GM23338 (cell line): ENCODE data around the gene GLS. TPM values are rescaled to one million over a fixed set of nuclear protein-coding genes. Genes with fewer than 3 reads are reported as not detected.

Experiments used
- ATAC-seq: fragments of 200-7000 bp; cut with Tn5 transposase; 3 replicates; pipeline ENCODE4 v1.9.1; 2020
- DNase-seq: peaks from one replicate; pipeline ENCODE4 v3.0.0-alpha.2; 2015; ENCODE audit warnings: low spot score
- H2AFZ ChIP-seq: fragments of 200-600 bp; sonication (generic); 2 replicates; pipeline ENCODE4 v1.8.0; 2016; ENCODE audit warnings: antibody characterized with exemption, mild to moderate bottlenecking, moderate library complexity
- H3F3A ChIP-seq: fragments of 200-600 bp; sonication (generic); replicated peaks from 2 replicates; pipeline ENCODE4 v1.8.0; 2017; ENCODE audit warnings: antibody characterized with exemption, mixed run types, low read depth
- H3K27ac ChIP-seq: fragments of 200-600 bp; sonication (generic); 2 replicates; pipeline ENCODE4 v1.6.1; 2016; ENCODE audit warnings: low read depth
- H3K27me3 ChIP-seq: fragments of 200-600 bp; sonication (generic); 2 replicates; pipeline ENCODE4 v1.8.0; 2016; ENCODE audit warnings: mild to moderate bottlenecking, mixed run types, moderate library complexity; ENCODE audit not compliant: insufficient read depth
- H3K36me3 ChIP-seq: fragments of 200-600 bp; sonication (generic); 2 replicates; pipeline ENCODE4 v1.8.0; 2016; ENCODE audit warnings: mild to moderate bottlenecking; ENCODE audit not compliant: insufficient read depth
- H3K4me1 ChIP-seq: fragments of 200-600 bp; sonication (generic); 2 replicates; pipeline ENCODE4 v1.8.0; 2016; ENCODE audit warnings: mild to moderate bottlenecking, moderate library complexity; ENCODE audit not compliant: insufficient read depth
- H3K4me2 ChIP-seq: fragments of 200-600 bp; sonication (generic); 2 replicates; pipeline ENCODE4 v1.7.1; 2017; ENCODE audit warnings: mixed run types
- H3K4me3 ChIP-seq: fragments of 200-600 bp; sonication (generic); 2 replicates; pipeline ENCODE4 v1.6.1; 2016; ENCODE audit warnings: mixed run types
- H3K79me2 ChIP-seq: fragments of 200-600 bp; sonication (generic); replicated peaks from 2 replicates; pipeline ENCODE4 v1.8.0; 2017; ENCODE audit warnings: mild to moderate bottlenecking; ENCODE audit not compliant: insufficient read depth
- H3K9me2 ChIP-seq: fragments of 200-600 bp; sonication (generic); 2 replicates; pipeline ENCODE4 v1.8.0; 2017; ENCODE audit not compliant: insufficient read depth
- H4K20me1 ChIP-seq: fragments of 200-600 bp; sonication (generic); replicated peaks from 2 replicates; pipeline ENCODE4 v1.8.0; 2017; ENCODE audit warnings: mild to moderate bottlenecking; ENCODE audit not compliant: insufficient read depth
- H3K27ac Mint-ChIP-seq: 2 replicates; pipeline ENCODE4 v1.8.0; 2020; ENCODE audit warnings: inconsistent platforms, mild to moderate bottlenecking, moderate library complexity, mixed read lengths
- H3K27me3 Mint-ChIP-seq: 3 replicates; pipeline ENCODE4 v1.8.0; 2022; ENCODE audit warnings: low read depth, mild to moderate bottlenecking, moderate library complexity, mixed read lengths, inconsistent platforms; ENCODE audit not compliant: insufficient read depth, poor library complexity
- H3K36me3 Mint-ChIP-seq: 3 replicates; pipeline ENCODE4 v1.8.0; 2021; ENCODE audit warnings: low read depth, mild to moderate bottlenecking, inconsistent platforms, moderate library complexity, mixed read lengths
- H3K4me1 Mint-ChIP-seq: 3 replicates; pipeline ENCODE4 v1.8.0; 2020; ENCODE audit warnings: mild to moderate bottlenecking, inconsistent platforms, mixed read lengths
- H3K4me3 Mint-ChIP-seq: 3 replicates; pipeline ENCODE4 v1.8.0; 2021; ENCODE audit warnings: moderate library complexity, mild to moderate bottlenecking, inconsistent platforms, mixed read lengths
- H3K9me3 Mint-ChIP-seq: 3 replicates; pipeline ENCODE4 v1.8.0; 2020; ENCODE audit warnings: moderate library complexity, mild to moderate bottlenecking, inconsistent platforms, mixed read lengths
- NANOG ChIP-seq: IDR thresholded peaks from 2 replicates; pipeline ENCODE4 v1.6.1; 2016; ENCODE audit warnings: antibody characterized with exemption, borderline replicate concordance
- REST ChIP-seq: IDR thresholded peaks from one replicate; pipeline ENCODE4 v1.6.1; 2018; ENCODE audit warnings: antibody characterized with exemption; ENCODE audit not compliant: unreplicated experiment
- ZNF331 ChIP-seq: fragments of 250-450 bp; sonication (Bioruptor Pico); IDR thresholded peaks from 2 replicates; pipeline ENCODE4 v1.5.0; 2020; ENCODE audit warnings: low read depth, mild to moderate bottlenecking, moderate library complexity
- ZNF462 ChIP-seq: fragments of 250-450 bp; sonication (Bioruptor Pico); IDR thresholded peaks from 2 replicates; pipeline ENCODE4 v1.5.0; 2020; ENCODE audit warnings: mild to moderate bottlenecking, moderate library complexity
- polyA plus RNA-seq: library from polyadenylated mRNA; unstranded; fragments of >200 nt; fragmentation: Nextera tagmentation; extraction: Ambion mirVana; gene quantifications from 2 replicates; pipeline ENCODE4 v1.2.1, GENCODE V29; 2016
- total RNA-seq: library from RNA; depleted of rRNA; stranded (reverse); fragments of >200 nt; shearing (Covaris generic); gene quantifications from 2 replicates; pipeline ENCODE4 v1.2.3, GENCODE V29; 2014

The GLS gene
- total and polyA plus RNA-seq, 2 experiments from 2014 or later = 38.1 to 172 TPM

- Mint-ChIP-seq H3K36me3 (no peaks in the 10 kb centered on the region), H3K4me3 (no peak overlapping the region), H3K27me3 (no peaks in the 10 kb centered on the region), H3K9me3 (no peaks in the 10 kb centered on the region), H3K27ac (no peak overlapping the region), H3K4me1 (peaks cover 5% of the 10 kb centered on the region; the same call in 1 of the 3 replicates)
- no peaks in the 10 kb centered on the region for H3K79me2 ChIP-seq
- H3K4me1 ChIP-seq = no peaks in the 10 kb centered on the region
- no peak overlapping the region for H3K27ac ChIP-seq
- no peak for ATAC-seq
- no peaks in the 10 kb centered on the region for H3K36me3 ChIP-seq
- no peak for DNase-seq
- no peaks in the 10 kb centered on the region for H3F3A ChIP-seq
- H3K4me2 ChIP-seq = no peak overlapping the region
- H3K4me3 ChIP-seq = no peak overlapping the region
- no peaks in the 10 kb centered on the region for H4K20me1 ChIP-seq
- peaks cover 5% of the 10 kb centered on the region for H3K9me2 ChIP-seq
- no peak for TF ChIP-seq REST
- no peak for TF ChIP-seq NANOG
- TF ChIP-seq ZNF462 (CRISPR knock-in tag) = no peak
- TF ChIP-seq ZNF331 (CRISPR knock-in tag) = no peak
- no peaks in the 10 kb centered on the region for H3K27me3 ChIP-seq
- H2AFZ ChIP-seq = no peak overlapping the region
Observed at GRCh38 chr2:190836767-190837166, 43.9 kb upstream of the GLS start.
